Gastroesophageal sphincter (tissue), 3 donors: ENCODE data around the gene TSHB.

ENCODE experiments used
- POLR2A ChIP-seq, 2 donors: fragments of 450-650 bp; IDR thresholded peaks; one replicate each; pipeline ENCODE4 v1.6.1; 2017; ENCODE audit warnings: antibody characterized with exemption in 2 of 2, mild to moderate bottlenecking in 2 of 2, moderate library complexity in 1 of 2
- POLR2AphosphoS5 ChIP-seq: sonication (generic); formaldehyde crosslinking; IDR thresholded peaks from one replicate; pipeline ENCODE4 v1.6.1; 2017; ENCODE audit warnings: antibody characterized with exemption
- TF ChIP-seq, protein P1 (sequence below), 4 experiments: fragments of 200-600 bp in 2 of 4; fragments of 450-650 bp in 2 of 4; sonication (generic) in 1 of 4; IDR thresholded peaks; one replicate each; pipeline ENCODE4 v1.5.1; 2017 to 2019; ENCODE audit warnings: antibody characterized with exemption in 4 of 4, mild to moderate bottlenecking in 2 of 4, moderate library complexity in 2 of 4

DNA sequence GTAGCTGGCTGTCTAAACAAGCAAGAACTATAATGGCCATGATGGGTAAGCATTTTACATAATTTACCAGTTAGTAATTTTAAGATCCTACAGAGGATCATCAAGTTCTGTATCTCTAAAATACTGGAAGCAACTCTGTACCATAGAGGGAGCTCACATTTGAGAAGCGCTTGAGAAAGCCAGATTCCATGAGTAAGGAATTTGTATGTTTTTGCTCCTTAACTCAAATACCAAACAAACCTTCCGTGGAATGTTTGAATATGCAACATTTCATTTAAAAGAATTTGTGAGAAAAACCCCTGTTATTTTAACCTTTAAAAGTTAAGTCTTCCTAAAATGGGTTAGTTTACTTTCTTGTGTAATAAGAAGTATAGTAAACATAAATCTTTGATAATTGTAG, 2.0 kb downstream of the TSHB start:
- TF ChIP-seq, protein P1, sequence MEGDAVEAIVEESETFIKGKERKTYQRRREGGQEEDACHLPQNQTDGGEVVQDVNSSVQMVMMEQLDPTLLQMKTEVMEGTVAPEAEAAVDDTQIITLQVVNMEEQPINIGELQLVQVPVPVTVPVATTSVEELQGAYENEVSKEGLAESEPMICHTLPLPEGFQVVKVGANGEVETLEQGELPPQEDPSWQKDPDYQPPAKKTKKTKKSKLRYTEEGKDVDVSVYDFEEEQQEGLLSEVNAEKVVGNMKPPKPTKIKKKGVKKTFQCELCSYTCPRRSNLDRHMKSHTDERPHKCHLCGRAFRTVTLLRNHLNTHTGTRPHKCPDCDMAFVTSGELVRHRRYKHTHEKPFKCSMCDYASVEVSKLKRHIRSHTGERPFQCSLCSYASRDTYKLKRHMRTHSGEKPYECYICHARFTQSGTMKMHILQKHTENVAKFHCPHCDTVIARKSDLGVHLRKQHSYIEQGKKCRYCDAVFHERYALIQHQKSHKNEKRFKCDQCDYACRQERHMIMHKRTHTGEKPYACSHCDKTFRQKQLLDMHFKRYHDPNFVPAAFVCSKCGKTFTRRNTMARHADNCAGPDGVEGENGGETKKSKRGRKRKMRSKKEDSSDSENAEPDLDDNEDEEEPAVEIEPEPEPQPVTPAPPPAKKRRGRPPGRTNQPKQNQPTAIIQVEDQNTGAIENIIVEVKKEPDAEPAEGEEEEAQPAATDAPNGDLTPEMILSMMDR (IDR thresholded peaks at IDR 0.05): no peak
- no peak for TF ChIP-seq POLR2A (IDR thresholded peaks at IDR 0.05)
- TF ChIP-seq POLR2AphosphoS5: no peak
